ENCODE results near the gene NXPE1.

NXPE1 gene

DNA sequence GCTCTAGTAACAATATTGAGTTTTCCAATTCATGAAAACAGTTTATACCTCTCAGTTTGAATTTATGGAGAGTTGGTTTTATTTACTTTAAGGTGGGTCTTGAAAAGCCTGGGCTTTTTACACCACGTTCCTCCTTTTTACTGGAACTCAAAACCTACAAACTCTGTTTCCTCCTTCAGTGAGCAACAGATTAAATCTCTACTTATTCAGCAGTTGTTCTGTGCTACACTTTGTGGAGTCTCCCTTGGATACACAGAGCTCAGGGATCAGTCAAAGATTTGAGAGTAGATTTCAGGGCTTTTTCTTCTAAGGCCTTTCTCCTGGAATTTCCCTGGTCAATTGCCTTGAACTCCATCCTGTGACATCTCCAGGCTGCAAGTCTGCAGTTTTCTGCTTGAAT lies 3.5 kb downstream of the NXPE1 start:
- Histone ChIP-seq H3K4me3 (ENCODE audit: low read length) (no peak overlapping the region), H3K4me1 (ENCODE audit: control insufficient read depth, insufficient read depth, low read length) (peaks cover 4% of the 10 kb centered on the region), H3K27me3 (replicated peaks; ENCODE audit: control insufficient read depth, insufficient read depth, low read length) (no peaks in the 10 kb centered on the region), H3K9me3 (ENCODE audit: control insufficient read depth, low read length) (no peaks in the 10 kb centered on the region), H3K36me3 (ENCODE audit: control insufficient read depth, insufficient read depth, low read length, severe bottlenecking) (no peaks in the 10 kb centered on the region), H3K9ac (ENCODE audit: low read length) (no peak overlapping the region)
- no peak for DNase-seq (ENCODE audit: low read depth)

DNA sequence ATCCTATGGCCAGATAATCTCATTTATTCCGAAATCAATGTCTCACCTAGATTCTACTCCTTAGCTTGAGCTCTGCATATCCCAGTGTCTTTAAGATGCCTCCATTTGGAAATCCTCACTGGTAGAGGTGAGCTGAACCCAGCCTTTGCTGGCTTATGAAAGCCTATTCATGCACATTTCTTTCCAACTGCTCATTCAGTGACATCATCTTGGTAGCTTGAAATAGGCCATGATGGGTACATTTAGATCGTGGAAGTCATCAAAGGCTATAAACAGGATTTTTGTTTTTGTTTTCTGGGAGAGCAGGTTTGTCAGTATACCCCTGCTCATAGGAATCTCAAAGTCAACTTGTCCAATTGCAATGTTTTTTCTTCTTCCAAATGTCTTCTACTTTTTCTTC lies 6.0 kb downstream of the NXPE1 start:
- H3K36me3 ChIP-seq (ENCODE audit: control insufficient read depth, insufficient read depth, low read length, severe bottlenecking) = no peaks in the 10 kb centered on the region
- no peaks in the 10 kb centered on the region for H3K4me1 ChIP-seq (ENCODE audit: control insufficient read depth, insufficient read depth, low read length)
- H3K9me3 ChIP-seq (ENCODE audit: control insufficient read depth, low read length) = no peaks in the 10 kb centered on the region
- no peaks in the 10 kb centered on the region for H3K27me3 ChIP-seq (replicated peaks; ENCODE audit: control insufficient read depth, insufficient read depth, low read length)
- no peak overlapping the region for H3K9ac ChIP-seq (ENCODE audit: low read length)
- peak; percentile 9 for DNase-seq (ENCODE audit: low read depth)
- no peak overlapping the region for H3K4me3 ChIP-seq (ENCODE audit: low read length)

DNA sequence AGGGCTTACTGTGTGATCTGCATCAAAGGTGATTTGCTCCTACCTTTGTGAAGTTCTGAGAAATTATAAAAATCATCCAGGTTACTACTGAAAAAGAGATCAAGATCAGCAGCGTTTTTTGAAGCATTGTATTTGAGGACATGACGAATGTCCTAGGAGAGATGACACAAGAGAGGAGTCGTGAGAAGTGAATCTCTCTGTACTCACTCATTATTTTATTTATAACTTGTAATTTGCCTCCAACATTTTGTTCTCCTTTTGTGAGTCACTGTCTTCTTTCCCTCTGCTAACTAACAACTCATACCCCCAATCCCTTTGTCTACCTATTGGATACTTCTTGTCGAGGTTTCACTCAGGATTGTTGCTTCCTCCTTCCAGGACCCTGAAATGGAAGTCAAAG lies 8.6 kb downstream of the NXPE1 start:
- no peaks in the 10 kb centered on the region for H3K36me3 ChIP-seq (ENCODE audit: control insufficient read depth, insufficient read depth, low read length, severe bottlenecking)
- H3K9me3 ChIP-seq (ENCODE audit: control insufficient read depth, low read length) = no peaks in the 10 kb centered on the region
- no peak for DNase-seq (ENCODE audit: low read depth)
- no peaks in the 10 kb centered on the region for H3K4me1 ChIP-seq (ENCODE audit: control insufficient read depth, insufficient read depth, low read length)
- no peak overlapping the region for H3K4me3 ChIP-seq (ENCODE audit: low read length)
- no peaks in the 10 kb centered on the region for H3K27me3 ChIP-seq (replicated peaks; ENCODE audit: control insufficient read depth, insufficient read depth, low read length)
- no peak overlapping the region for H3K9ac ChIP-seq (ENCODE audit: low read length)

DNA sequence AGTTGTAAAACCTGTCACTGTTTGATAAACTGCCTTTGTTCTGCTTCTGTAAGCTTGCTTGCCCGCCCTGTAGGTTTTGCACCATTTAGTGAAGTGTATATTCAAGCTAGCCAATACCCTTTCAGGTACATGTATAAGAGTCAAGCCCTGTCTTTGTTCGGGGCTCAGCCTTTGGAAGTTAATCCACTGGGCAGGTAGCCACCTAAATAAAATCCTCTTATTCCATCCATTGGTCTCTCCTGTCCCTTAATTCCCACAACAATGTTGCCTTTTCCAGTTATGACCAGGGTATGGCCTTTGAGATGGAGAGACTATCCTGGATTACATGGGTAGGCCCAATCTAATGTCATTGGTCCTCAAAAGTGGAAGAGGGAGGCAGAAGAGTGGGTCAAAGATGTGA lies 34.0 kb downstream of the NXPE1 start:
- H3K9ac ChIP-seq (ENCODE audit: low read length) = no peak overlapping the region
- no peaks in the 10 kb centered on the region for H3K4me1 ChIP-seq (ENCODE audit: control insufficient read depth, insufficient read depth, low read length)
- DNase-seq (ENCODE audit: low read depth) = no peak
- no peak overlapping the region for H3K4me3 ChIP-seq (ENCODE audit: low read length)
- peaks cover 8% of the 10 kb centered on the region for H3K9me3 ChIP-seq (ENCODE audit: control insufficient read depth, low read length)
- H3K27me3 ChIP-seq (replicated peaks; ENCODE audit: control insufficient read depth, insufficient read depth, low read length) = no peaks in the 10 kb centered on the region
- no peaks in the 10 kb centered on the region for H3K36me3 ChIP-seq (ENCODE audit: control insufficient read depth, insufficient read depth, low read length, severe bottlenecking)

DNA sequence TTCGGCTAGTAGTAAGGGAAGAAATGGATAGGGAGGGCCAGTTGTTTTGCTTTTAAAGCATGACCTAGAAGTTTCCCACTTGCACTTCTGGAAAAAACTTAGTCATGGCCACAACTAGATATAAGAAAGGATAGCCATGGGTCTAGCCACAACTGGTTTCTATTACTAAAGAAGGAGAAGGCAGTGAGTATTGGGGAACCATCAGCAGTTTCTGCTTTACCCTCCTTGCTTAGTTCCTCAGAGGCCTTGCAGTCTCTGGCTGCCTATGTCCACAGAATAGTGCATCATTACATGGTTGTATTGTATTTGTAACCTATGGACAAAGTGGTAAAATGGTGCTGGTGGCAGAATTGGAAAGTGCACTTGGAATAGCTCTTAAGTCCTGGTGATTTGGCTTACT lies 35.6 kb downstream of the NXPE1 start:
- H3K9ac ChIP-seq (ENCODE audit: low read length) = no peak overlapping the region
- H3K4me1 ChIP-seq (ENCODE audit: control insufficient read depth, insufficient read depth, low read length) = no peaks in the 10 kb centered on the region
- H3K36me3 ChIP-seq (ENCODE audit: control insufficient read depth, insufficient read depth, low read length, severe bottlenecking) = no peaks in the 10 kb centered on the region
- no peaks in the 10 kb centered on the region for H3K27me3 ChIP-seq (replicated peaks; ENCODE audit: control insufficient read depth, insufficient read depth, low read length)
- H3K9me3 ChIP-seq (ENCODE audit: control insufficient read depth, low read length) = peaks cover 8% of the 10 kb centered on the region
- no peak overlapping the region for H3K4me3 ChIP-seq (ENCODE audit: low read length)
- no peak for DNase-seq (ENCODE audit: low read depth)

DNA sequence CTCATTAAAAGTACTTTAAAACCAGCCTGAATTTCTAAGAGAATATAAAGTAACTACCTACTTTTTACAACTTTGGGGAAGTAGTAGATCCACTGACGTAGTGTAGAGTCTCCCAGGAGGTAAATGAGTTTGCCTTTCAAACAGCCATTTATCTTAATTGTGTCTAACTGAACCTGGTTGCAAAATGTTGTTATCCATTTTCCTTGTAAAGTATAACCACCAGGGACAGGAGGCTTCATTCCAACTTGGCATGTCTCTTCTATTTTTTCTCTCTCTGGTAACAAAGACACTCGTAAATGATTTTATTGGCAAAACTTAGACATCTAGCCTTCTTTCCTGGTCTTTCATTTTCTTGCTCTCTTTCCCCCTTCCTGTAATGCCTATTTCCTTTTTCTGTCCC lies 36.9 kb downstream of the NXPE1 start:
- no peak for DNase-seq (ENCODE audit: low read depth)

DNA sequence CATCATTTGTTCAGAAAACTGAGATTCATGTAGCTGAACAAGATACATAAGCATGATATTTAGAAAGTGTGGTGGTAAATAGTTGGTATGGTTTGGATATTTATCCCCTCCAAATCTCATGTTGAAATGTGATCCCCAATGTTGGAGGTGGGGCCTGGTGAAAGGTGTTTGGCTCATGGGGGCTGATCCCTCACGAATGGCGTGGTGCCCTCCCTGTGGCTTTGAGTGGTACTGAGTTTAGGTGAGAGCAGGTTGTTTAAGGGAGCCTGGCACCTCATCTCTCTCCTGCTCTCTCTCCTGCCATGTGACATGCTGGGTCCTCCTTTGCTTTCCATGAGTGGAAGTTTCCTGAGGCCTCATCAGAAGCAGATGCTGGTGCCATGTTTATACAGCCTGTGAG lies 48.1 kb downstream of the NXPE1 start:
- H3K4me3 ChIP-seq (ENCODE audit: low read length) = no peak overlapping the region
- H3K27me3 ChIP-seq (replicated peaks; ENCODE audit: control insufficient read depth, insufficient read depth, low read length) = no peaks in the 10 kb centered on the region

More for the DNA sequence above, 36.9 kb downstream of the NXPE1 start:
- H3K9me3 ChIP-seq (ENCODE audit: control insufficient read depth, low read length) = peaks cover 8% of the 10 kb centered on the region
- no peak overlapping the region for H3K9ac ChIP-seq (ENCODE audit: low read length)
- H3K4me1 ChIP-seq (ENCODE audit: control insufficient read depth, insufficient read depth, low read length) = no peaks in the 10 kb centered on the region
- H3K4me3 ChIP-seq (ENCODE audit: low read length) = no peak overlapping the region
- no peaks in the 10 kb centered on the region for H3K36me3 ChIP-seq (ENCODE audit: control insufficient read depth, insufficient read depth, low read length, severe bottlenecking)
- no peaks in the 10 kb centered on the region for H3K27me3 ChIP-seq (replicated peaks; ENCODE audit: control insufficient read depth, insufficient read depth, low read length)

DNA sequence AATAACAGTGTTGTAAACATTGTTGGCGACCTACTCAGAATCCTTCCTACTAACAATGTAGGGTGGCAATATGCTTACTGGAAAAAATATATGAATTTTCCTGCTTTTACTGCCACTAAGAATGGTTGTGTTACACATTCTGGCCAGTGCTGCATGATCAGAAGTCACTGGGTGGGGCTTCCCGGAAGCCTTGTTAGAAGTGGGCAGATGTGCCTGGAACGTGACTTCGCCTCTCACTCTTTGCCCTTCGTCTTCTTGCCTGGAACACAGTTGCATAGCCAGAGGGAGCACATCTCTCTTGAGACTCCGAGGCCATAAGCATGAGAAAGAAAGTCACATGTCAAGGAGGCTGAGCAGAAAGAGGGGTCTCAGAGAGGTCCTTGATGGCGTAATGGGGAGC lies 48.6 kb downstream of the NXPE1 start:
- Histone ChIP-seq H3K27me3 (replicated peaks; ENCODE audit: control insufficient read depth, insufficient read depth, low read length) (no peaks in the 10 kb centered on the region), H3K9me3 (ENCODE audit: control insufficient read depth, low read length) (no peaks in the 10 kb centered on the region), H3K4me1 (ENCODE audit: control insufficient read depth, insufficient read depth, low read length) (no peaks in the 10 kb centered on the region), H3K36me3 (ENCODE audit: control insufficient read depth, insufficient read depth, low read length, severe bottlenecking) (no peaks in the 10 kb centered on the region), H3K9ac (ENCODE audit: low read length) (no peak overlapping the region), H3K4me3 (ENCODE audit: low read length) (no peak overlapping the region)
- no peak for DNase-seq (ENCODE audit: low read depth)

More for the DNA sequence above, 48.1 kb downstream of the NXPE1 start:
- H3K4me1 ChIP-seq (ENCODE audit: control insufficient read depth, insufficient read depth, low read length) = no peaks in the 10 kb centered on the region
- no peaks in the 10 kb centered on the region for H3K36me3 ChIP-seq (ENCODE audit: control insufficient read depth, insufficient read depth, low read length, severe bottlenecking)
- DNase-seq (ENCODE audit: low read depth) = no peak
- no peaks in the 10 kb centered on the region for H3K9me3 ChIP-seq (ENCODE audit: control insufficient read depth, low read length)
- no peak overlapping the region for H3K9ac ChIP-seq (ENCODE audit: low read length)

DNA sequence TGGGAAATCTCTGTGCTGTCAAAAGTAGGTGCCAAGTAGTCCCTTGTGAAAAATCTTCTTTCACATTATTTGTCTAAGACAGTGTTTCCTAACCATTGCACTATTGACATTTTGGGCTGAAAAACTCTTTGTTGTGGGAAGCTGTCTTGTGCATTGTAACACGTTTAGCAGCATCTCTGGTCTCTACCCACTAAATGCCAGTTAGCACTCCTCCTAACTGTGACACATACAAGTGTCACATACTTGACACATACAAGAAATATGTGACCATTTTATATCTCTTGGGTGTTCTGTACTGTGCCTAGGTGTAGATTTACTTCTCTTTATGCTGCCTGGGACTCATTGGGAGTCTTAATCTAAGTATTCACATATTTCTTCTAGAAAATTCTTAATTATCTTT lies 57.8 kb downstream of the NXPE1 start:
- H3K4me3 ChIP-seq (ENCODE audit: low read length) = no peak overlapping the region
- no peak overlapping the region for H3K9ac ChIP-seq (ENCODE audit: low read length)
- H3K27me3 ChIP-seq (replicated peaks; ENCODE audit: control insufficient read depth, insufficient read depth, low read length) = no peaks in the 10 kb centered on the region
- peaks cover 3% of the 10 kb centered on the region for H3K4me1 ChIP-seq (ENCODE audit: control insufficient read depth, insufficient read depth, low read length)
- DNase-seq (ENCODE audit: low read depth) = no peak
- H3K9me3 ChIP-seq (ENCODE audit: control insufficient read depth, low read length) = peaks cover 4% of the 10 kb centered on the region
- no peaks in the 10 kb centered on the region for H3K36me3 ChIP-seq (ENCODE audit: control insufficient read depth, insufficient read depth, low read length, severe bottlenecking)

DNA sequence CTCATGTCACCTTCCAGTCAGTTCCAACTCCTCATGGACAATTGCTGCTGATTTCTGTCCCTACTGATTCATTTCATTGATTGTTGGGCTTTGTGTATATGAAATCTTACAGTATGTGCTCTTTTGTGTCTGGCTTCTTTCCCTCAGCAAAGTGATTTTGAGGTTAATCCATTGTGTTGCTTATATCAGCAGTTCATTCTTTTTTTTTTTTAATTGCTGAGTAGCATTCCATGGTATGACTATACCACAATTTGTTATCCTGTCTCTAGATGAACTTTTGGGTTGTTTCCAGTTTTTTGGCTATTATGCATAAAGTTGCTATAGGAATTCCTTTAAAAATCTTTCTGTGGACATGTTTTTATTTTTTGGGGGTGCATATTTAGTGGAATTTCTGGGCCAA lies 59.9 kb downstream of the NXPE1 start:
- Histone ChIP-seq H3K36me3 (ENCODE audit: control insufficient read depth, insufficient read depth, low read length, severe bottlenecking) (no peaks in the 10 kb centered on the region), H3K4me1 (ENCODE audit: control insufficient read depth, insufficient read depth, low read length) (peaks cover 3% of the 10 kb centered on the region), H3K4me3 (ENCODE audit: low read length) (no peak overlapping the region), H3K27me3 (replicated peaks; ENCODE audit: control insufficient read depth, insufficient read depth, low read length) (no peaks in the 10 kb centered on the region), H3K9ac (ENCODE audit: low read length) (no peak overlapping the region), H3K9me3 (ENCODE audit: control insufficient read depth, low read length) (no peaks in the 10 kb centered on the region)
- DNase-seq (ENCODE audit: low read depth) = no peak

DNA sequence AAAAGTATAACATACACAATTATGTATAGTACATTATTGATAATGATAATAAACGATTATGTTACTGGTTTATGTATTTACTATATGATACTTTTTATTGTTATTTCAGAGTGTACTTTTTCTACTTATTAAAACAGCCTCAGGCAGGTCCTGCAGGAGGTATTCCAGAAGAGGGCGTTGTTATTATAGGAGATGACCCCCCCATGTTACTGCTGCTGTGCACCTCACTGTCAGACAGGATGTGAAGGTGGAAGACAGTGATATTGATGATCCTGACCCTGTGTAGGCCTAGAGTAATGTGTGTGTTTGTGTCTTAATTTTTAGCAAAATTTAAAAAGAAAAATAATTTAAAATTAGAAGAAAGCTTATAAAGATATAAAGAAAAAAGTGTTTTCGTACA lies 62.8 kb downstream of the NXPE1 start:
- H3K27me3 ChIP-seq (replicated peaks; ENCODE audit: control insufficient read depth, insufficient read depth, low read length) = no peaks in the 10 kb centered on the region
- no peaks in the 10 kb centered on the region for H3K36me3 ChIP-seq (ENCODE audit: control insufficient read depth, insufficient read depth, low read length, severe bottlenecking)
- H3K9ac ChIP-seq (ENCODE audit: low read length) = no peak overlapping the region
- H3K4me3 ChIP-seq (ENCODE audit: low read length) = no peak overlapping the region
- no peaks in the 10 kb centered on the region for H3K9me3 ChIP-seq (ENCODE audit: control insufficient read depth, low read length)
- no peaks in the 10 kb centered on the region for H3K4me1 ChIP-seq (ENCODE audit: control insufficient read depth, insufficient read depth, low read length)
- DNase-seq (ENCODE audit: low read depth) = no peak

DNA sequence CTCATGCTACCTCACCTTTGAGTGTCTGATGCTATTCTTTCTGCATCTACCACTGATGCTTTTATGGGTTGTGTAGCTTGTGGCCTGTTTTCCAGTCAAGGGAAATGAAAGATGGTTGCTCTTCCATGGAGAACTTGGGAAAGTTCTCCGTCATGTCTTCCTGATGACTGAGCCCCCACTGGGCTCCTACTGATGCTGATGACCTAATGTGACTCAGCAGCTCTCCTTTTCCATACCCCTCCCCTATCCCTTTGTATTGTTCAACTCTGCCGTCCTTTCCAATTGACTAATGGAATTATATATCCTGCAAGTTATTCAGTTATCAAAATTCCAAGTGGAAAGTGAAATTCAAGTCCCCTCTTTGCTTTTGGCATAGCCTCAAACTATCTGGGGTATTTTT lies 75.8 kb downstream of the NXPE1 start:
- H3K27me3 ChIP-seq (replicated peaks; ENCODE audit: control insufficient read depth, insufficient read depth, low read length) = no peaks in the 10 kb centered on the region
- H3K36me3 ChIP-seq (ENCODE audit: control insufficient read depth, insufficient read depth, low read length, severe bottlenecking) = no peaks in the 10 kb centered on the region
- no peak for DNase-seq (ENCODE audit: low read depth)
- no peak overlapping the region for H3K4me3 ChIP-seq (ENCODE audit: low read length)
- H3K4me1 ChIP-seq (ENCODE audit: control insufficient read depth, insufficient read depth, low read length) = peaks cover 16% of the 10 kb centered on the region
- no peak overlapping the region for H3K9ac ChIP-seq (ENCODE audit: low read length)
- no peaks in the 10 kb centered on the region for H3K9me3 ChIP-seq (ENCODE audit: control insufficient read depth, low read length)

Measured in adipocyte (in vitro differentiated cells).